GM18867 (cell line): ENCODE data around the gene GJA8.
A peak's percentile ranks its signal among the peaks of the same experiment; 100 is the strongest.
"Not testable (repeated sequence)": the region's sequence is repeated elsewhere in the genome, so short reads cannot be mapped to it uniquely, and the experiment has no call there.

Experiments
- ATAC-seq: cut with Tn5 transposase; IDR thresholded peaks from one replicate; pipeline ENCODE4 v1.9.1; 2021; ENCODE audit warnings: mild to moderate bottlenecking, moderate library complexity; ENCODE audit not compliant: unreplicated experiment

GJA8 gene

DNA sequence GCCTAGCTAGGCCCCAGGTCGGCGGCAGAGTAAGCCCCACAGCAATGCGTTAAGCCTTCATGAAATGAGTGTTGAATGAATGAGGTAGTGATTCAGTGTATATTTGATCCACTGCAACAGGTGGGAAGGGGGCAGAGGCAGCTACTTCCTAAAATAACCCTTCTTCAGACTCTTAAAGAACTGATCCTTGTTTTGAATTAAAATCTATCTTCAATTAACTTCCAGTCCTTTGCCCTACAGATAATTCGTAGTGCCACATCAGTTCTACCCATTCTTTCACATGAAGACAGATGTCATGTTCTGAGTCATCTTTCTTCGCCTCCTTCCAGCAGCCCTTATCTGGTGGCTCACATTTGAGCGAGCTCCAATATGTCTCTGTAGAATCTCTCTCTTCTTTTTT, 24.6 kb downstream of the GJA8 start:
- not testable (repeated sequence) for ATAC-seq

DNA sequence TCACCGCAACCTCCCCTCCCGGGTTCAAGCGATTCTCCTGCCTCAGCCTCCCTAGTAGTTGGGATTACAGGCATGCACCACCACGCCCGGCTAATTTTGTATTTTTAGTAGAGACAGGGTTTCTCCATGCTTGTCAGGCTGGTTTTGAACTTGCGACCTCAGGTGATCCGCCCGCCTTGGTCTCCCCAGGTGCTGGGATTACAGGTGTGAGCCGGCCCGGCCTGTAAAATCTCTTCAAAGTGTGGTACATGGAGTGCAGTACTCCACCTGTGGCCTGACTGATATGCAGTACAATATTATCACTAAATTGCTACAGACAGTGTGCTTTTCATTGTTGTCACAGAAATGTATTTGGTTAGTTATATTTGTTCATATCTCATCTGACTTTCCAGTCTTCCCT, 25.1 kb downstream of the GJA8 start:
- peak; percentile 0 for ATAC-seq

DNA sequence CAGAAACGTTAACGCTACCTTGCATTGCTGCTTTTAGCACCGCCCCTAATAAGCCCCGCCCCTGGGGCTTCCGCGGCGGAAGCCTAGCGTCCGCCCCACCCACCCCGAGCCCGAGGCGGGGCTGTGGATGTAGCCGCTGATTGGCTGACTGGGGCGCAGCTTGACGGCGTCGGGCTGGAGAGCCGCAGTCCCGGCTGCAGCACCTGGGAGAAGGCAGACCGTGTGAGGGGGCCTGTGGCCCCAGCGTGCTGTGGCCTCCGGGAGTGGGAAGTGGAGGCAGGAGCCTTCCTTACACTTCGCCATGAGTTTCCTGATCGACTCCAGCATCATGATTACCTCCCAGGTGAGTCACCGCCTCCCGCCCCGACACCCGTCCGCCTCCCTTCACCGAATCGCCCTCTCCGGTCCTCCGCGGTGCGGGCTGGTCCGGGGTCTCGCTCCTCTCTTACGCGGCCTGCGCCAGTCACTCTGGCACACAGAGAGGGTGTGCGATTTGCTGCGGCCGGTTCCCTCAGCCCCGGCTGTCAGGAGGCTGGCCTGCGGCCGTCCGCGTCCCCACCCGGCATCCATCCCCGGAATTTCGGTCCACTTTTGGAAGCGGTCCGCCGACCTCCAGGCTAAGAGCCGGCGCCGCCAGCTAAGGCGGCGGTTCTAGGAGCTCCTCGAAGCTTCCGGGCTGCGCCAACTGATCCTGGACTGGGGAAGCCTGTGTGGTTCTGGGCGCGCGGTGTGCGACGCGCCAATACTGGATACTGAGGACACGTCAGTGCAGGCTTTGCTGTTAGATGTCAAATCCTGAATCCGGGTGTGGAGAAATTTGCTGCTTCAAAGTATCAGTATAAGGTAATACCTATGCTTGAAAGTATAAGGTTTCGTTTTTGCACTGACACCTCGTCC, 25.9 kb downstream of the GJA8 start, which contains the start of gene GPR89B:
TSS of gene GPR89B (plus strand) at position 185 of the 897 bp plus-strand sequence. CDS start at position 302, 117 bp downstream.
- peak; percentile 97 for ATAC-seq

- ATAC-seq, result not testable (repeated sequence)
Observed at GRCh38 chr1:147931137-147931536, 28.5 kb downstream of the GJA8 start.

DNA sequence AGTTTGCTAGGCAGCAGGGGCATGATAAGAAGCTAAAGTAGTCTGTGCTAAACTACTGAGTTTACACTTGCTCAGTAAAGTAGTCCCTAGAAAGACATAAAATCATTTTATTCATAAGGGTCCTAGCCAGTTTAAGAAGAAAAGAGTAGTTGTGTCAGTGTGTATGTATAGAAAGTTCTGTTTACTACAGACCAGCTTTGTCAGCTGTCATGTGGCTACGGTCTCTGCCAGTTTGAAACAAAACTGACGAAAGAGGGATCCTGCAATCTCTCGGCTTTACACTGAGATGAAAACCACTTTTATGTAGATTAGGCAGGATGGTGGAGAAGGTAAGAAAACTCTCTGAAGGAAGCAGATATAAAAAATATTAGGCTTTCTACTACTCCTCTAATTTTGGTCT, 32.7 kb downstream of the GJA8 start:
- ATAC-seq, result not testable (repeated sequence)

GRCh38 chr1:147940456-147940855, 37.9 kb downstream of the GJA8 start:
- not testable (repeated sequence) for ATAC-seq

GRCh38 chr1:147942563-147942962, 40.0 kb downstream of the GJA8 start:
- not testable (repeated sequence) for ATAC-seq

- ATAC-seq, result not testable (repeated sequence)
Observed at GRCh38 chr1:147949517-147949916, 46.9 kb downstream of the GJA8 start.
